Memory B cell (primary cell): ENCODE results near the gene NHSL2.
"Not testable (repeated sequence)": the region's sequence is repeated elsewhere in the genome, so short reads cannot be mapped to it uniquely, and the experiment has no call there.

ENCODE experiments used
- ATAC-seq: fragments of 150-1000 bp; cut with Tn5 transposase; 2 replicates; pipeline ENCODE4 v1.10.0; 2021; ENCODE audit warnings: low read depth, mild to moderate bottlenecking, moderate library complexity
- DNase-seq, 2 donors: peaks; one replicate each; pipeline ENCODE4 v3.0.0; 2022; ENCODE audit warnings: low spot score in 2 of 2
- H3K27ac Mint-ChIP-seq: one replicate; pipeline ENCODE4 v1.8.0; 2022; ENCODE audit warnings: mild to moderate bottlenecking, moderate library complexity, mixed read lengths
- H3K27me3 Mint-ChIP-seq: one replicate; pipeline ENCODE4 v1.8.0; 2022; ENCODE audit warnings: mixed read lengths
- H3K36me3 Mint-ChIP-seq: one replicate; pipeline ENCODE4 v1.8.0; 2022; ENCODE audit warnings: mild to moderate bottlenecking, mixed read lengths
- H3K4me1 Mint-ChIP-seq: one replicate; pipeline ENCODE4 v1.8.0; 2022; ENCODE audit warnings: mixed read lengths
- H3K4me3 Mint-ChIP-seq: one replicate; pipeline ENCODE4 v1.8.0; 2022; ENCODE audit warnings: mild to moderate bottlenecking, moderate library complexity, mixed read lengths
- H3K9me3 Mint-ChIP-seq: one replicate; pipeline ENCODE4 v1.8.0; 2022; ENCODE audit warnings: mixed read lengths

The NHSL2 gene

GRCh38 chrX:71941776-71942175 is 31.1 kb downstream of the NHSL2 start:
- Mint-ChIP-seq H3K4me1 (no peaks in the 10 kb centered on the region), H3K9me3 (no peaks in the 10 kb centered on the region), H3K27ac (no peak overlapping the region), H3K4me3 (no peak overlapping the region), H3K36me3 (no peaks in the 10 kb centered on the region), H3K27me3 (peaks cover 10% of the 10 kb centered on the region)
- ATAC-seq: no peak
- no peak for DNase-seq

- Mint-ChIP-seq H3K9me3 (no peaks in the 10 kb centered on the region), H3K4me3 (no peak overlapping the region), H3K4me1 (no peaks in the 10 kb centered on the region), H3K36me3 (no peaks in the 10 kb centered on the region), H3K27me3 (peaks cover 13% of the 10 kb centered on the region), H3K27ac (no peak overlapping the region)
- ATAC-seq: no peak
- DNase-seq: no peak
These were observed 33.7 kb downstream of the NHSL2 start for GRCh38 chrX:71944369-71944768.

- ATAC-seq: no peak
- Mint-ChIP-seq H3K9me3 (no peaks in the 10 kb centered on the region), H3K4me3 (no peak overlapping the region), H3K36me3 (no peaks in the 10 kb centered on the region), H3K4me1 (no peaks in the 10 kb centered on the region), H3K27ac (no peak overlapping the region), H3K27me3 (peaks cover 16% of the 10 kb centered on the region)
- DNase-seq: no peak
These were observed 34.7 kb downstream of the NHSL2 start for GRCh38 chrX:71945237-71945805.

DNA sequence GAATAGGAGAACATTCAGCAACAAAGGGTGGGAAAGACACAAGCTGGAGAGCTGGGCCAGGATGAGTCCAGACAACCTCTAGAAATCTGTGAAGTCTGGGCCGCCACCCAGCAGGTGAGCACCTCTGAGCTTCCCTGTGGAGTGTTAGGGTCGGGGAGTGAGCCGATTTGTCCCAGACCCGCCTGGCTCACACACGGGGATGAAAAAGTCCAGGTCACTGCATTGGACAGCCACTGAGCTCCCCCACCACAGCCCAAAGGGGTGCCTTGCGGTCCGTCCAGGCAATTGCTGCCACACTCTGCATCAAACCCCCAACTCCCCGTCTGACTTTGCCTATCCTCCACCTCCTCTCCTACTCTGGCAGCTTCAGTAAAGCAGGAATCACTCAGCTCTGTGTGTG is 38.7 kb downstream of the NHSL2 start:
- DNase-seq (no peak), ATAC-seq (no peak)
- peaks cover 11% of the 10 kb centered on the region for H3K27me3 Mint-ChIP-seq
- H3K4me1 Mint-ChIP-seq: no peaks in the 10 kb centered on the region
- H3K9me3 Mint-ChIP-seq: no peaks in the 10 kb centered on the region
- H3K27ac Mint-ChIP-seq: no peak overlapping the region
- no peak overlapping the region for H3K4me3 Mint-ChIP-seq
- no peaks in the 10 kb centered on the region for H3K36me3 Mint-ChIP-seq

DNA sequence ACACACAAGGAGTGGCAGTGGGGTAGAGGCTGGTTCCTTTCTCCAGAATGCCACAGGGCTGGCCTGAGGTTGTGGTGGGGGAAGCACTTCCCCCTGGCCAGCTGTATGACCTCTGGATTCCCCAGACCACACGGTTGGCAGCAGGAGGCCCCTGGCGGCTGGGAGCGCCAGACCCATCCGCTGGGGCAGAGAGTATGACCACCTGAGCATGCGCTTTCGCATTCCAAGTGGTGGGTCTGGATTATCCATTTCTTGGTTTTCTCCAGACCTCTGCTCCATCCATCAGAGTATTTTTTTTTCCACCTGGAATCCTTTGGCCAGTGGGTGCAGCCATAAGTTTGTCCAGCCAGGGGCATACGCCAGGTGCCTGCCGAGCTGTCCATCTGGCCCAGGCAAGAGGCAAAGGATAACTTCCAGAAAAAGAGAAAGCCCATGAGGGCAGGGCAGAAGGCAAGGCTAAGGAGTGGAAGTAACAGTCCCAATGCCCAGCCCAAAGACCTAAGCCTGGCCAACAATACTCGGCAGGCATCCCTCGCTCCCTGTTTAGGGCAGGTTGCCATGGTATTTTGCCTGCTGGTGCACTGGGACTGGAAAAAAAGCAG is 39.3 kb downstream of the NHSL2 start:
- Mint-ChIP-seq H3K4me3 (no peak overlapping the region), H3K9me3 (no peaks in the 10 kb centered on the region), H3K27ac (no peak overlapping the region), H3K4me1 (no peaks in the 10 kb centered on the region), H3K27me3 (peaks cover 11% of the 10 kb centered on the region), H3K36me3 (no peaks in the 10 kb centered on the region)
- ATAC-seq (no peak), DNase-seq (no peak)

- Mint-ChIP-seq H3K27me3 (peaks cover 4% of the 10 kb centered on the region), H3K36me3 (no peaks in the 10 kb centered on the region), H3K4me3 (no peak overlapping the region), H3K9me3 (no peaks in the 10 kb centered on the region), H3K27ac (no peak overlapping the region), H3K4me1 (no peaks in the 10 kb centered on the region)
- ATAC-seq (no peak), DNase-seq (no peak)
These were observed 42.7 kb downstream of the NHSL2 start for GRCh38 chrX:71953391-71953790.

GRCh38 chrX:71953946-71954345 is 43.3 kb downstream of the NHSL2 start:
- DNase-seq (no peak), ATAC-seq (no peak)
- H3K36me3 Mint-ChIP-seq: no peaks in the 10 kb centered on the region
- H3K9me3 Mint-ChIP-seq: no peaks in the 10 kb centered on the region
- H3K27me3 Mint-ChIP-seq: peaks cover 4% of the 10 kb centered on the region
- H3K4me1 Mint-ChIP-seq: no peaks in the 10 kb centered on the region
- no peak overlapping the region for H3K4me3 Mint-ChIP-seq
- H3K27ac Mint-ChIP-seq: no peak overlapping the region

- H3K36me3 Mint-ChIP-seq: no peaks in the 10 kb centered on the region
- no peak overlapping the region for H3K27ac Mint-ChIP-seq
- no peak for ATAC-seq
- DNase-seq: no peak
- H3K4me1 Mint-ChIP-seq: no peaks in the 10 kb centered on the region
- no peaks in the 10 kb centered on the region for H3K9me3 Mint-ChIP-seq
- peaks cover 4% of the 10 kb centered on the region for H3K27me3 Mint-ChIP-seq
- no peak overlapping the region for H3K4me3 Mint-ChIP-seq
These were observed 43.8 kb downstream of the NHSL2 start for GRCh38 chrX:71954458-71954857.

DNA sequence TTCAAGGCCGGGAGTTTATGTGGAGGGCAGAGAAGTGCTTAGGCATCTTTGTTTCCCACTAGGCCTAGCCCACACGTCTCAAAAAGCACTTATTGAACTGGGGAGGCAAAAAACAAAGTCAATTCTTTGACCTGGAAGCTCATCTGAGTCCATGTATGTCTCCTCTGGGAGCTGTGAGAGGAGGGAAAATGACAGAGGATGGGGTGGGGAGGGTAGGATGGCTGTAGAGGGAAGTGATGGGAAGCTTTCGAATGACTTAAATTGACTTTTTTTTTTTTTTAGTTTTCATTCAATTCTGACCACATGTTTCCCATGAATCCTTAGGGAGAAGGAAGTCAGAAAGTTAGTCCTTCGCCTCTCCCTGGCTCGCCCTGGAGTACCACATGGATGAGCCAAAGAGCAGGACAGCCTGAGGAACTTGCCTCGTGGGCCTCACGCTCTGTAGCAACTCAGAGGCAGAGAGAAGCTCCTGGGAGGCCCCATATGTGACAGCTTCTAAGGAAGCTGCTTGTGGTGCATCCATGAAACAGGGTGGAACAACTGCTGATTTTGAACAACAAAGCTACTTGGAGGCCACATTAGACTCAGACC is 45.0 kb downstream of the NHSL2 start:
- DNase-seq (no peak), ATAC-seq (no peak)
- H3K4me3 Mint-ChIP-seq: no peak overlapping the region
- H3K27ac Mint-ChIP-seq: no peak overlapping the region
- H3K4me1 Mint-ChIP-seq: no peaks in the 10 kb centered on the region
- no peaks in the 10 kb centered on the region for H3K36me3 Mint-ChIP-seq
- no peaks in the 10 kb centered on the region for H3K9me3 Mint-ChIP-seq
- peaks cover 2% of the 10 kb centered on the region for H3K27me3 Mint-ChIP-seq

DNA sequence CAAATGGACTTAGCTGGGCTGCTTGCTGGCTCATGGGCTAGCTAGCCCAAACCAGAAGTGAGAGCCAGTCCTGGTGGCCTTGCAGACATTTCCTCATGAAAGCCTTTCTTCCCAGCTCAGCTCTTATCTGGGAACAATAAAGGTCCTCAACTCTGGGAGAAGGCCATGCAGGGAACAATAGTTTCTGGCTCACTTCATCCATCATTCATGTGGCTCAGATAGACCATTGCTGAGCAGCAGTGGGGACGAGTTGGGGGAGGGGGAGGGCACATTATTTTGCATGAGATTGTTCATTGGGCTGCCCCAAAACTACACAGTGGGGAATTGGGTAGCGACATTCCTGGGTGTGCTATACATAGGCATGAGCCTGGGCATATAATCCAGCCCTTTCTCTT is 47.6 kb downstream of the NHSL2 start:
- ATAC-seq: no peak
- no peaks in the 10 kb centered on the region for H3K9me3 Mint-ChIP-seq
- H3K27me3 Mint-ChIP-seq: peaks cover 3% of the 10 kb centered on the region
- no peak overlapping the region for H3K27ac Mint-ChIP-seq
- no peaks in the 10 kb centered on the region for H3K4me1 Mint-ChIP-seq
- H3K4me3 Mint-ChIP-seq: no peak overlapping the region
- no peak for DNase-seq
- H3K36me3 Mint-ChIP-seq: no peaks in the 10 kb centered on the region

DNA sequence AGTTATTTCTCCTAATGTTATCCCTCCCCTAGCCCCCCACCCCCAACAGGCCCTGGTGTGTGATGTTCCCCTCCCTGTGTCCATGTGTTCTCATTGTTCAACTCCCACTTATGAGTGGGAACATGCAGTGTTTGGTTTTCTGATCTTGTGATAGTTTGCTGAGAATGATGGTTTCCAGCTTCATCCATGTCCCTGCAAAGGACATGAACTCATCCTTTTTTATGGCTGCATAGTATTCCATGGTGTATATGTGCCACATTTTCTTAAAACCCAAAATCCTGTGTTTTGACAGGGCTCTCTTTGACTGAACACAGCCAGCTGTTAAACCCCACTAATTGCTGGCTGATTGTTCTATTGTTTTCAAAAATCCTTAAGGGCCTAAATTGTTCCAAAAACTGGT is 53.5 kb downstream of the NHSL2 start:
- H3K27me3 Mint-ChIP-seq, H3K27ac Mint-ChIP-seq, H3K4me3 Mint-ChIP-seq, H3K36me3 Mint-ChIP-seq, H3K9me3 Mint-ChIP-seq, H3K4me1 Mint-ChIP-seq, DNase-seq, ATAC-seq: not testable (repeated sequence)

- Mint-ChIP-seq H3K4me1 (no peaks in the 10 kb centered on the region), H3K27ac (no peak overlapping the region), H3K4me3 (no peak overlapping the region), H3K9me3 (no peaks in the 10 kb centered on the region), H3K36me3 (no peaks in the 10 kb centered on the region), H3K27me3 (peaks cover 7% of the 10 kb centered on the region)
- no peak for ATAC-seq
- DNase-seq: no peak
These were observed 64.3 kb downstream of the NHSL2 start for GRCh38 chrX:71974916-71975315.

GRCh38 chrX:71976753-71977152 is 66.1 kb downstream of the NHSL2 start:
- H3K4me3 Mint-ChIP-seq: no peak overlapping the region
- no peaks in the 10 kb centered on the region for H3K9me3 Mint-ChIP-seq
- H3K4me1 Mint-ChIP-seq: no peaks in the 10 kb centered on the region
- H3K27ac Mint-ChIP-seq: no peak overlapping the region
- H3K36me3 Mint-ChIP-seq: no peaks in the 10 kb centered on the region
- no peak for DNase-seq
- ATAC-seq: no peak
- H3K27me3 Mint-ChIP-seq: peaks cover 5% of the 10 kb centered on the region

DNA sequence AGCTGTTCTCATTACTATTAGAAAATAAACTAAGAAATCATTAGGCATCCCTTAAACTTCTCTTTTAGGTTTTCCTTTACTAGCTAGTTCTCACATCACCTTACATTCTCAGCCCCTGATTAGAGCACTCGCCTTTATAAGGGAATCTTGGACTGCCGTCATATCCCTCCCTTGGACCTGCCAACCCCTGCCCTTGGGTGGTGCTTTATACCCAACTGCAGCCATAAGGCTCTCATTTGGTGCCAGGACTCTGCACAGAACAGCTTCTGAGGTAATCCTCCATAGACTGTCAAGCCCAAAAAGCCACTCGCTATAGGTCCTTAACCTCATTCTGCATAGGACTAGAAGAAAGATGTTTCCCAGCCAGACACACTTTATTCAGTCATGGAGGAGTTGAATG is 67.5 kb downstream of the NHSL2 start:
- Mint-ChIP-seq H3K27me3 (peaks cover 3% of the 10 kb centered on the region), H3K4me3 (no peak overlapping the region), H3K9me3 (no peaks in the 10 kb centered on the region), H3K27ac (no peak overlapping the region), H3K36me3 (no peaks in the 10 kb centered on the region), H3K4me1 (no peaks in the 10 kb centered on the region)
- DNase-seq (no peak), ATAC-seq (no peak)
